T-helper 2 cell (primary cell): ENCODE measurements around the gene TCEANC.
A peak's percentile ranks its signal among the peaks of the same experiment; 100 is the strongest.

Experiments
- DNase-seq, 5 experiments: peaks; one replicate each; pipeline versions ENCODE4 v3.0.0 to v3.0.0-alpha.2; 2012 to 2022

Gene TCEANC

DNA sequence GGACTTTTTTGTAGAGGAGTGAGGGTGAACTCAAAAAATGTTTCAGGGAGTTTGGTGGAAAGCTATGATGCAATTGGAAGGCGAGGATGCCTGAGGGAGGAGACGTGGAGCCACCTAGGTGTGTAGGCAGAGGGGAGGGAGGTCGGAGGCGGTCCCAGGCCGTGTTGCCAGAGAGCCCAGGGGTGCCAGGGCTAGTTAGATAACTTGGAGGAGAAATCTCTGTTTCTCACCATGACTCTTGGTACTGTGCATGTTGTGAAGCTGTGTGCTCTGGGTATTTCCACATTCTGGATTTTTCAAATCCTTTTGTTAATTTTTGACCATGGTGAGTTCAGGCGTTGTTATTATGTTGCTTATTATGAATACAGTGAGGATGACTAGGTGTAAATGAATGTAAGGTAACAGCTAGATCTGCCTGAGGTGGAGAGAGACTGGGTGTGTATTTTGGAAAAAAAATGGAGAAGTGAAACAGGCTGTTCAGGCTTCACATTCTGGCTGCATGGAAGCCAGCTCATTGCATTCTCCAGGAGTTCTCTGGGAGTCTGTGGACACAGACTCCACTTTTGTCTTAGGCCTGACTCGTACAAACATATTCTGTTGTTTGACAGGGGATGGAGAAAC is 40.5 kb downstream of the TCEANC start:
- DNase-seq: no peak

DNA sequence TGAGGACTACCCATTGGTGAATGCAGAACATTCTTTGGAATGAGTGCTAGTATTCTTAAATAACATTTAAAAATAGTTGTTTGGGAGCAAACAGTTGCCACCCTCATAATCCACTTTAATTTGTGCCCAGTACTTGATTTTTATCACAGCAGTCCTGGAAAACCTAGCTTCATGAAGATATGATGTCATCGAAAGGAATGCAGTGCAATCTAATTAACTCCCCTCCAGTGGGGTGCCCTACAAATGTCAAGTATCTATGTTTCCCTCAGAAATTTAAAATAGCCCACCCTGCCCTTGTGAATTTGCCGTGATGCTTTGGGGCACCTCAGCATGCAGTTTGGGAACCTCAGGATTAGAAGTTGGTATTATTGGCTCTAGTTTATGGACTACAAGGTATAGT is 41.4 kb downstream of the TCEANC start:
- no peak for DNase-seq

DNA sequence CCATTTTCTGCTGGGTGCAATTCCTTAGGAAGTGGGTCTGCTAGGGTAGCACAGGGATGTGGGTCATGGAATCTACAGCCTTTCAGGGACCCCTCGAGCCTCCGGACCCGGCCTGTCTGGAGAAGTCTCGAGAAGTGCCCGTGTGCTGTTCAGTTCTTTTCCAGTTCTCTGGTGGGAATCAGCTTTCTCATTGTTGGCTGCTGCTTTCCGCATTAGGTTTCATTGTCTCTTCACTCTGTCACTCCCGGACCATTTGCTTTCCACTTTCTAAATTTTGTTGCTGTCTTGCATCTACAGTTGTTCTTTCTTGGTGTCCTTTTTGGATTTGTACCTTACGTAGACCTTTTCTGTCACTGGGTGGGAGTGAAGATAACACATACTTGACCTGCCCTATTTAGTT is 42.0 kb downstream of the TCEANC start:
- DNase-seq: no peak

- DNase-seq: no peak
Measured at GRCh38 chrX:13695601-13696115, 42.7 kb downstream of the TCEANC start.

- peak in 1 of 5 experiments; percentile 29 for DNase-seq
Measured at GRCh38 chrX:13697455-13697854, 44.5 kb downstream of the TCEANC start.

GRCh38 chrX:13697976-13698375 is 45.0 kb downstream of the TCEANC start:
- DNase-seq: no peak

- DNase-seq: no peak
Measured at GRCh38 chrX:13698432-13698831, 45.5 kb downstream of the TCEANC start.

DNA sequence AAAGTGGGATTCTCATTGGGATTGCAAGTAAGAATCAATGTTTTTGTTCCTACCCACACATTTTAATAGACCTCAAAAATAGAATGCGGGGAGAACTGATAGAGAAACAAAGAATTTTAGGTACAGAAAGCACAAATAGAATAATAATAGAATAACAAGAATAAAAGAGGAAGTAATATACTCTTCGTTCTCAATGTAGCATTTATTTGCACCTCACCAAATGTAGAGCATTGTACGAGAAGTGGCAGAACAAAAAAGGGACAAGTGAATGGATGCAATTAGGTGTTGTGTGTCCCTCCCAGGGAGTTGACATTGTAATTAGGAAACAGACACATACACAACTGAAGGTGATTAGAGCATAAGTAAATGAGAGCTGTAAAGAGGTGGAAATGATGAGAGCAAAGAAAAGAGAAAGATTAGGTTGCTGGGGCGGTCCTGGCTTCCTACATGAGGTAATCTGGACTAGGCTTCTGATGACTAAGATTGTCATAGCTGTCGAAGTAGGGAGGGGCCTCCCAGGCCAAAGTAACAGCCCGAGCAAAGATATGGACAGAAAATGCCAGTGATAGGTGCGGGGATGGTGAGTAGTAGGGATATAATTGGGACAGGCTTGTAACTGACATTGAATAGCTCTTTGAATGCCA is 46.4 kb downstream of the TCEANC start:
- DNase-seq: no peak

- DNase-seq: no peak
Measured at GRCh38 chrX:13700380-13700779, 47.4 kb downstream of the TCEANC start.

GRCh38 chrX:13702111-13702789 is 49.3 kb downstream of the TCEANC start:
- DNase-seq: no peak

DNA sequence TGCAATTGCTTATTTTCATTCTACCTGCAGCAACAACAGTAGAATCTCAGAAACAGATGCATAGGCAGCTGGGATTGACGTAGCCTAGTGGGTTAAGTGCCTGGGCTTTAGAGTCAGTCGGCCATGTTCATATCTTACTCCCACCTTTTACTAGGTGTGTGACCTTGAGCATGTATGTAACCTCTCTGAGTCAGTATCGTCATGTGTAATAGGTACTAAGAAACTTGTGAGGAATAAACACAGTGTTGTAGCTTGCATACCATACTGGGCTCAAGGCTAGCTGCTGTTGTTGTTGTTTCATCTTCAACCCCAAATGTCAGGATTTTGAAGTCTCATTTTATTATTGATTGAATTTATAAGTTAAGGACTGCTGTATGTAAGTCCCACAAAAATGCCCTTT is 50.2 kb downstream of the TCEANC start:
- no peak for DNase-seq

DNA sequence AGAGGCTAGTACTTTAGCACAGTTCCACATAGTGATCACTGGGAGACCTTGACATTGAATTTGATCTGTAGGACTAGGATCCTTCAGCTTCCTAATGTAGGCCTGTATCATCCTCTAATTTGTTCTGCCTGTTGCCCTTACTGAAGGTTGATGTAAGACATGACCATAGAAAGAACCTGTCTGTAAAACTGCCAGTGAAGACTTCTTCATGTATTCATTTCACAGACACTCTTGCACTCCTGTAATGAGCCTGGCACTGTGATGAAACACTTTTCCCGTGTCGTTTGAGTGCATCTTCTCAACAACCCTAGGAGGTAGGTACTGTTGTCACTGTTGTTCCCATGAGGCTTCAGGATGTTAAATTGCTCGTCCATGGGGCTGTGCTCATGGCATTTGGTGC is 50.6 kb downstream of the TCEANC start:
- no peak for DNase-seq

- no peak for DNase-seq
Measured at GRCh38 chrX:13711141-13711540, 58.2 kb downstream of the TCEANC start.
